ENCODE measurements around the gene POLA1. TPM values are rescaled to one million over a fixed set of nuclear protein-coding genes. Genes with fewer than 3 reads are reported as not detected.
A peak's percentile ranks its signal among the peaks of the same experiment; 100 is the strongest.

The POLA1 gene
- total and polyA plus RNA-seq, 2 of the 4 experiments (the other 2 are of a cell fraction), result 4.0 to 15.1 TPM

GRCh38 chrX:24760363-24761000 lies 66.8 kb downstream of the POLA1 start:
- Histone ChIP-seq H4K91ac (ENCODE audit: insufficient read depth, low read depth, low read length) (no peak overlapping the region), H3K27ac (ENCODE audit: insufficient read depth, low read length) (no peak overlapping the region), H2BK120ac (ENCODE audit: low read depth, low read length) (no peak overlapping the region), H2AK9ac (replicated peaks; ENCODE audit: low read depth, low read length, poor library complexity) (no peak overlapping the region), H2BK5ac (ENCODE audit: low read depth, low read length, poor library complexity, severe bottlenecking) (no peak overlapping the region), H3K4me1 (ENCODE audit: control insufficient read depth, insufficient read depth, low read length) (no peaks in the 10 kb centered on the region), H2BK15ac (ENCODE audit: low read depth, low read length) (no peak overlapping the region), H3K23ac (ENCODE audit: low read depth, low read length) (no peak overlapping the region), H3K9ac (ENCODE audit: low read depth, low read length) (no peak overlapping the region), H3K14ac (replicated peaks; ENCODE audit: low read depth, low read length) (no peak overlapping the region), H2BK20ac (ENCODE audit: low read depth, low read length) (no peak overlapping the region), H3K4ac (ENCODE audit: low read depth, low read length) (no peak overlapping the region), H2AK5ac (ENCODE audit: low read depth, low read length) (no peak overlapping the region), H3K56ac (ENCODE audit: extremely low read depth, insufficient read depth, low read length) (no peak overlapping the region), H3K79me1 (ENCODE audit: low read depth in 1 of 2, low read length in 2 of 2) (no peaks in the 10 kb centered on the region), H4K5ac (ENCODE audit: low read depth, low read length) (no peak overlapping the region), H2AFZ (replicated peaks; ENCODE audit: low read length, poor library complexity) (no peak overlapping the region), H4K8ac (ENCODE audit: low read depth in 2 of 2, low read length in 2 of 2) (no peak overlapping the region), H3K9me3 (ENCODE audit: control insufficient read depth, insufficient read depth, low read length) (no peaks in the 10 kb centered on the region), H4K20me1 (ENCODE audit: insufficient read depth, low read length) (no peaks in the 10 kb centered on the region), H3K36me3 (ENCODE audit: control insufficient read depth, insufficient read depth, low read length) (no peaks in the 10 kb centered on the region), H3K9me1 (ENCODE audit: insufficient read depth, low read length) (no peaks in the 10 kb centered on the region; the same call in 1 of the 2 replicates), H3K4me3 (ENCODE audit: insufficient read depth, low read depth, low read length) (no peak overlapping the region), H3K27me3 (ENCODE audit: control insufficient read depth, insufficient read depth, low read length) (no peaks in the 10 kb centered on the region), H3K18ac (ENCODE audit: low read depth, low read length) (no peak overlapping the region), H3K4me2 (ENCODE audit: low read depth, low read length) (no peak overlapping the region)
- ChIA-PET POLR2A (ENCODE audit: unreplicated experiment) (no interaction called here), CTCF (interaction anchor here (1.8 kb wide), 1 partner anchor 8 kb away, joined by 4 read pairs; no protein-coding TSS in a partner anchor)
- in situ Hi-C loops (cut with MboI; ENCODE audit: low sequenced_read_pairs) (no loop called here), intact Hi-C loops (cut with micrococcal nuclease) (no loop called here), dilution Hi-C loops (cut with HindIII; ENCODE audit: low sequenced_read_pairs, unreplicated experiment) (no loop called here)
- no TSS peak for BruUV-seq (replicated peaks)
- ATAC-seq (ENCODE audit: low read depth) (peak; percentile 40; the same call in 1 of the 2 replicates), DNase-seq (peak; percentile 60)
- WGBS, 2 experiments (ENCODE audit: extremely low coverage in 2 of 2, insufficient read length in 1 of 2), result 100% methylated on average over 1 of the region's 4 CpGs; no CpG with 5 or more reads in 1 of the 2 experiments
- TF ChIP-seq MXI1 (IDR thresholded peaks at IDR 0.05; ENCODE audit: borderline replicate concordance, low read depth, low read length) (no peak), FOS (IDR thresholded peaks at IDR 0.05; ENCODE audit: low read depth, low read length) (no peak), NFE2L2 (IDR thresholded peaks at IDR 0.05; ENCODE audit: low read depth, low read length) (no peak), ELK1 (IDR thresholded peaks at IDR 0.05; ENCODE audit: borderline replicate concordance, low read depth, low read length) (no peak), RAD21 (IDR thresholded peaks at IDR 0.05; ENCODE audit: low read length) (no peak), MAZ (IDR thresholded peaks at IDR 0.05; ENCODE audit: borderline replicate concordance, low read depth, low read length) (no peak)

Data from IMR-90 (cell line).